DOHH2 (cell line): ENCODE measurements around the gene DLL1.
"Not testable (repeated sequence)": the region's sequence is repeated elsewhere in the genome, so short reads cannot be mapped to it uniquely, and the experiment has no call there.

Experiments
- H3F3A ChIP-seq: fragments of 200-600 bp; sonication (generic), shearing (Covaris generic); 2 replicates; pipeline ENCODE4 v1.6.0; 2016; ENCODE audit warnings: antibody characterized with exemption, mild to moderate bottlenecking; ENCODE audit not compliant: control insufficient read depth, insufficient read depth
- H3K27ac ChIP-seq: fragments of 200-600 bp; sonication (generic); 2 replicates; pipeline ENCODE4 v1.5.1; 2014; ENCODE audit warnings: low read depth, mild to moderate bottlenecking, low read length, moderate library complexity
- H3K27me3 ChIP-seq: fragments of 200-600 bp; sonication (generic); 2 replicates; pipeline ENCODE4 v1.6.1; 2014; ENCODE audit warnings: mild to moderate bottlenecking, low read length, mixed read lengths; ENCODE audit not compliant: control insufficient read depth
- H3K36me3 ChIP-seq: fragments of 200-600 bp; sonication (generic); 2 replicates; pipeline ENCODE4 v1.6.1; 2014; ENCODE audit warnings: mild to moderate bottlenecking, low read length, moderate library complexity, mixed read lengths; ENCODE audit not compliant: control insufficient read depth
- H3K4me1 ChIP-seq: fragments of 200-600 bp; sonication (generic); 2 replicates; pipeline ENCODE4 v1.6.1; 2014; ENCODE audit warnings: mild to moderate bottlenecking, low read length, mixed read lengths; ENCODE audit not compliant: control insufficient read depth
- H3K4me2 ChIP-seq: fragments of 200-600 bp; sonication (generic); 2 replicates; pipeline ENCODE4 v1.6.0; 2014; ENCODE audit warnings: mild to moderate bottlenecking, low read length, moderate library complexity
- H3K4me3 ChIP-seq: fragments of 200-600 bp; sonication (generic); 2 replicates; pipeline ENCODE4 v1.5.1; 2014; ENCODE audit warnings: mild to moderate bottlenecking, low read length, mixed read lengths
- H3K79me2 ChIP-seq: fragments of 200-600 bp; sonication (generic); 2 replicates; pipeline ENCODE4 v1.6.1; 2014; ENCODE audit warnings: mild to moderate bottlenecking, low read length, mixed read lengths; ENCODE audit not compliant: control insufficient read depth
- H3K9me2 ChIP-seq: fragments of 200-600 bp; sonication (generic); replicated peaks from 2 replicates; pipeline ENCODE4 v1.6.1; 2014; ENCODE audit warnings: mild to moderate bottlenecking, low read length, mixed read lengths; ENCODE audit not compliant: control insufficient read depth
- H3K9me3 ChIP-seq: fragments of 200-600 bp; sonication (generic); 2 replicates; pipeline ENCODE4 v1.6.1; 2014; ENCODE audit warnings: antibody characterized with exemption, low read length, mixed read lengths; ENCODE audit not compliant: control insufficient read depth, insufficient read depth
- H4K20me1 ChIP-seq: fragments of 200-600 bp; sonication (generic); 2 replicates; pipeline ENCODE4 v1.6.0; 2014; ENCODE audit warnings: low read depth, mild to moderate bottlenecking, antibody characterized with exemption, low read length, moderate library complexity; ENCODE audit not compliant: control insufficient read depth, insufficient read depth
- CTCF ChIP-seq: fragments of 200-600 bp; sonication (generic); IDR thresholded peaks from one replicate; pipeline ENCODE4 v1.5.1; 2014; ENCODE audit warnings: antibody characterized with exemption, mild to moderate bottlenecking, low read depth, low read length; ENCODE audit not compliant: poor library complexity, severe bottlenecking
- EZH2phosphoT487 ChIP-seq: fragments of 200-600 bp; sonication (generic); IDR thresholded peaks from 2 replicates; pipeline ENCODE4 v1.6.1; 2017; ENCODE audit warnings: borderline replicate concordance, mild to moderate bottlenecking, antibody characterized with exemption, low read length, moderate library complexity, mixed read lengths

The DLL1 gene

GRCh38 chr6:170266061-170266825 is 24.6 kb downstream of the DLL1 start:
- Histone ChIP-seq H3K36me3 (no peaks in the 10 kb centered on the region), H3K4me1 (no peaks in the 10 kb centered on the region), H4K20me1 (no peaks in the 10 kb centered on the region), H3K4me2 (no peak overlapping the region), H3K9me2 (no peaks in the 10 kb centered on the region), H3K79me2 (no peaks in the 10 kb centered on the region), H3K4me3 (no peak overlapping the region), H3K9me3 (no peaks in the 10 kb centered on the region), H3K27ac (no peak overlapping the region), H3K27me3 (no peaks in the 10 kb centered on the region), H3F3A (no peaks in the 10 kb centered on the region)
- TF ChIP-seq EZH2phosphoT487 (no peak), CTCF (no peak)

GRCh38 chr6:170265655-170266054 is 25.2 kb downstream of the DLL1 start:
- Histone ChIP-seq H4K20me1 (no peaks in the 10 kb centered on the region), H3K79me2 (no peaks in the 10 kb centered on the region), H3K27ac (no peak overlapping the region), H3K9me2 (no peaks in the 10 kb centered on the region), H3K27me3 (no peaks in the 10 kb centered on the region), H3K36me3 (no peaks in the 10 kb centered on the region), H3K4me3 (no peak overlapping the region), H3K4me2 (no peak overlapping the region), H3K4me1 (no peaks in the 10 kb centered on the region), H3F3A (no peaks in the 10 kb centered on the region), H3K9me3 (no peaks in the 10 kb centered on the region)
- TF ChIP-seq CTCF (no peak), EZH2phosphoT487 (no peak)

- not testable (repeated sequence) for H3K4me2 ChIP-seq, H3K4me3 ChIP-seq, H3K9me3 ChIP-seq, H3K79me2 ChIP-seq, H3K27me3 ChIP-seq, H3K36me3 ChIP-seq, H3K27ac ChIP-seq, H3K4me1 ChIP-seq, H3F3A ChIP-seq, H3K9me2 ChIP-seq, H4K20me1 ChIP-seq
These were observed 26.2 kb downstream of the DLL1 start for GRCh38 chr6:170264644-170265043.

GRCh38 chr6:170264086-170264485 is 26.8 kb downstream of the DLL1 start:
- H3K79me2 ChIP-seq, result no peaks in the 10 kb centered on the region
- no peaks in the 10 kb centered on the region for H3K9me3 ChIP-seq
- no peak overlapping the region for H3K4me3 ChIP-seq
- no peak for TF ChIP-seq EZH2phosphoT487
- TF ChIP-seq CTCF, result no peak
- H3K4me2 ChIP-seq, result no peak overlapping the region
- H3F3A ChIP-seq, result no peaks in the 10 kb centered on the region
- no peaks in the 10 kb centered on the region for H4K20me1 ChIP-seq
- no peaks in the 10 kb centered on the region for H3K4me1 ChIP-seq
- H3K27me3 ChIP-seq, result no peaks in the 10 kb centered on the region
- H3K36me3 ChIP-seq, result no peaks in the 10 kb centered on the region
- no peaks in the 10 kb centered on the region for H3K9me2 ChIP-seq
- no peak overlapping the region for H3K27ac ChIP-seq
